Loucy (cell line): ENCODE results near the gene NFASC.

Experiments
- CTCF ChIP-seq: fragments of 200-600 bp; sonication (generic); conservative IDR thresholded peaks from 2 replicates; pipeline ENCODE4 v1.5.1; 2014; ENCODE audit warnings: mild to moderate bottlenecking, antibody characterized with exemption, low read length
- EZH2phosphoT487 ChIP-seq: fragments of 200-600 bp; IDR thresholded peaks from 2 replicates; pipeline ENCODE4 v1.6.1; 2018; ENCODE audit warnings: antibody characterized with exemption, mild to moderate bottlenecking, moderate library complexity, borderline replicate concordance

DNA sequence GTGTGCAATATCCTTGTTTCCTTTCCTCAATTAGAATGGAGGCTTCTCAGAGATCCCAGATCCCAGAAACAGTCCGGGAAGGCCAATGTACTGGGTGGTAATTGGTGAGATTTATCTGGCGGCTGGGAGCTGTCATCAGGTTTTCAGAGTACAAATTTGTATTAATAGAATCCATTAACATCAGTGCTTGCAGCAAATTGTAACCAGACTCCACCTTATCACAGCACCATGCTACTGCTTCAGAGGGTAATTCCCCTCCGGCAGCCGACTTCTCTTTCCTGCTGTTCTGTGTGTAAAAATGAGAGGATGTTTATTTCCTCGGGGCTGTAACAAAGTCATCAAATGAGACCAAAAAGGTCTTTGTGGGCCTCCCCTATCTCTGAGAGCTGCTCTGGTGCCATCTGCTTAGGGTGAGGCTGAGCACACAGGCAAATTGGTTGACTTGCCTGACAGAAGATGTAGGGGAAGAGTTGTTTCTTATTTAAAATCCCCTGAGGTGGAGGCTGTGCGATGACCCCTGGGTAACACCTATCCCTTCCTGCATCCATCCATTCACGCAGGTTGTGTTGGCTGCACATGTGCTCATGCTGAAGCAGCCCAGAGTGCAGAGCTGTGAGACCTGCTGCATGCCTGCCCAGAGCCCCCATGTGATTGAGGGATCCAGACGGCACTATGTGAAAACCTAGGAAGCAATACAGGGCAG lies 19.2 kb downstream of the NFASC start:
- TF ChIP-seq CTCF (no peak), EZH2phosphoT487 (no peak)
